ENCODE results near the gene THBS4.
"Not testable (repeated sequence)": the region's sequence is repeated elsewhere in the genome, so short reads cannot be mapped to it uniquely, and the experiment has no call there.

The THBS4 gene

GRCh38 chr5:80097451-80097850 lies 62.3 kb downstream of the THBS4 start:
- H3K27ac Mint-ChIP-seq: no peak overlapping the region

GRCh38 chr5:80101993-80102392 lies 66.8 kb downstream of the THBS4 start:
- peaks cover 5% of the 10 kb centered on the region for H3K36me3 Mint-ChIP-seq (ENCODE audit: insufficient read depth)

More at GRCh38 chr5:80097451-80097850, 62.3 kb downstream of the THBS4 start:
- peaks cover 0 to 3% of the 10 kb centered on the region in 2 donors for H3K4me1 Mint-ChIP-seq (ENCODE audit: low read depth in 2 of 2)
- no peaks in the 10 kb centered on the region for H3K9me3 Mint-ChIP-seq
- H3K36me3 Mint-ChIP-seq (ENCODE audit: insufficient read depth): no peaks in the 10 kb centered on the region
- DNase-seq (no peak), ATAC-seq (replicated peaks) (no peak)
- H3K27me3 Mint-ChIP-seq: no peaks in the 10 kb centered on the region
- no peak overlapping the region for H3K4me3 Mint-ChIP-seq

GRCh38 chr5:80103371-80103770 lies 68.2 kb downstream of the THBS4 start:
- Mint-ChIP-seq H3K4me3 (no peak overlapping the region), H3K4me1 (ENCODE audit: low read depth in 2 of 2) (no peaks in the 10 kb centered on the region), H3K9me3 (no peaks in the 10 kb centered on the region), H3K36me3 (ENCODE audit: insufficient read depth) (peaks cover 5% of the 10 kb centered on the region), H3K27ac (no peak overlapping the region), H3K27me3 (no peaks in the 10 kb centered on the region)
- no peak for DNase-seq
- no peak for ATAC-seq (replicated peaks)

More at GRCh38 chr5:80101993-80102392, 66.8 kb downstream of the THBS4 start:
- Mint-ChIP-seq H3K4me1 (ENCODE audit: low read depth in 2 of 2) (no peaks in the 10 kb centered on the region), H3K4me3 (no peak overlapping the region), H3K27me3 (no peaks in the 10 kb centered on the region), H3K9me3 (no peaks in the 10 kb centered on the region), H3K27ac (no peak overlapping the region)
- DNase-seq (no peak), ATAC-seq (replicated peaks) (no peak)

- peaks cover 5% of the 10 kb centered on the region for H3K36me3 Mint-ChIP-seq (ENCODE audit: insufficient read depth)
- no peak overlapping the region for H3K4me3 Mint-ChIP-seq
- H3K27ac Mint-ChIP-seq: no peak overlapping the region
- peaks cover 0 to 7% of the 10 kb centered on the region in 2 donors for H3K27me3 Mint-ChIP-seq
- H3K4me1 Mint-ChIP-seq (ENCODE audit: low read depth in 2 of 2): peaks cover 0 to 2% of the 10 kb centered on the region in 2 donors
- no peak for DNase-seq
- no peaks in the 10 kb centered on the region for H3K9me3 Mint-ChIP-seq
- no peak for ATAC-seq (replicated peaks)
Measured at GRCh38 chr5:80105698-80106439, 70.7 kb downstream of the THBS4 start.

GRCh38 chr5:80106916-80107315 lies 71.8 kb downstream of the THBS4 start:
- Mint-ChIP-seq H3K4me3 (no peak overlapping the region), H3K4me1 (ENCODE audit: low read depth in 2 of 2) (peaks cover 0 to 2% of the 10 kb centered on the region in 2 donors), H3K9me3 (no peaks in the 10 kb centered on the region), H3K36me3 (ENCODE audit: insufficient read depth) (peaks cover 7% of the 10 kb centered on the region), H3K27me3 (peaks cover 0 to 7% of the 10 kb centered on the region in 2 donors), H3K27ac (no peak overlapping the region)
- DNase-seq (no peak), ATAC-seq (replicated peaks) (no peak)

- Mint-ChIP-seq H3K9me3 (no peaks in the 10 kb centered on the region), H3K27ac (no peak overlapping the region), H3K4me3 (no peak overlapping the region), H3K4me1 (ENCODE audit: low read depth in 2 of 2) (peaks cover 0 to 2% of the 10 kb centered on the region in 2 donors), H3K27me3 (peaks cover 0 to 7% of the 10 kb centered on the region in 2 donors), H3K36me3 (ENCODE audit: insufficient read depth) (peaks cover 10% of the 10 kb centered on the region)
- ATAC-seq (replicated peaks) (no peak), DNase-seq (no peak)
Measured at GRCh38 chr5:80109646-80110478, 74.7 kb downstream of the THBS4 start.

GRCh38 chr5:80111376-80111990 lies 76.3 kb downstream of the THBS4 start:
- peak overlapping the region in 1 of 2 donors; percentile 52 for H3K27ac Mint-ChIP-seq
- H3K36me3 Mint-ChIP-seq (ENCODE audit: insufficient read depth); H3K4me3 Mint-ChIP-seq; DNase-seq; ATAC-seq (replicated peaks); H3K9me3 Mint-ChIP-seq; H3K27me3 Mint-ChIP-seq; H3K4me1 Mint-ChIP-seq (ENCODE audit: low read depth in 2 of 2): not testable (repeated sequence)

GRCh38 chr5:80114860-80115259 lies 79.7 kb downstream of the THBS4 start:
- no peaks in the 10 kb centered on the region for H3K9me3 Mint-ChIP-seq
- H3K4me1 Mint-ChIP-seq (ENCODE audit: low read depth in 2 of 2): peaks cover 10 to 15% of the 10 kb centered on the region in 2 donors
- peaks cover 14% of the 10 kb centered on the region for H3K36me3 Mint-ChIP-seq (ENCODE audit: insufficient read depth)
- H3K4me3 Mint-ChIP-seq: no peak overlapping the region
- DNase-seq: no peak
- H3K27ac Mint-ChIP-seq: no peak overlapping the region
- no peak for ATAC-seq (replicated peaks)
- H3K27me3 Mint-ChIP-seq: peaks cover 0 to 6% of the 10 kb centered on the region in 2 donors

- no peak overlapping the region for H3K4me3 Mint-ChIP-seq
- H3K27me3 Mint-ChIP-seq: no peaks in the 10 kb centered on the region
- no peak for DNase-seq
- H3K4me1 Mint-ChIP-seq (ENCODE audit: low read depth in 2 of 2): peaks cover 10 to 12% of the 10 kb centered on the region in 2 donors
- H3K27ac Mint-ChIP-seq: peak overlapping the region in 1 of 2 donors; percentile 81
- H3K9me3 Mint-ChIP-seq: no peaks in the 10 kb centered on the region
- H3K36me3 Mint-ChIP-seq (ENCODE audit: insufficient read depth): peaks cover 14% of the 10 kb centered on the region
- no peak for ATAC-seq (replicated peaks)
Measured at GRCh38 chr5:80116000-80116399, 80.9 kb downstream of the THBS4 start.

GRCh38 chr5:80116465-80116864 lies 81.3 kb downstream of the THBS4 start:
- H3K27ac Mint-ChIP-seq: peak overlapping the region in 1 of 2 donors; percentile 81
- ATAC-seq (replicated peaks): no peak
- H3K36me3 Mint-ChIP-seq (ENCODE audit: insufficient read depth): peaks cover 14% of the 10 kb centered on the region

GRCh38 chr5:80117446-80117845 lies 82.3 kb downstream of the THBS4 start:
- no peak overlapping the region for H3K27ac Mint-ChIP-seq
- H3K9me3 Mint-ChIP-seq: no peaks in the 10 kb centered on the region
- no peak overlapping the region for H3K4me3 Mint-ChIP-seq
- H3K4me1 Mint-ChIP-seq (ENCODE audit: low read depth in 2 of 2): peaks cover 10 to 12% of the 10 kb centered on the region in 2 donors
- ATAC-seq (replicated peaks): peak; percentile 19
- no peak for DNase-seq
- peaks cover 10% of the 10 kb centered on the region for H3K36me3 Mint-ChIP-seq (ENCODE audit: insufficient read depth)
- no peaks in the 10 kb centered on the region for H3K27me3 Mint-ChIP-seq

More at GRCh38 chr5:80116465-80116864, 81.3 kb downstream of the THBS4 start:
- peaks cover 10 to 12% of the 10 kb centered on the region in 2 donors for H3K4me1 Mint-ChIP-seq (ENCODE audit: low read depth in 2 of 2)
- DNase-seq: no peak
- H3K27me3 Mint-ChIP-seq: no peaks in the 10 kb centered on the region
- H3K4me3 Mint-ChIP-seq: peak overlapping the region in 1 of 2 donors; percentile 19
- H3K9me3 Mint-ChIP-seq: no peaks in the 10 kb centered on the region

- Mint-ChIP-seq H3K4me1 (ENCODE audit: low read depth in 2 of 2) (peaks cover 10 to 16% of the 10 kb centered on the region in 2 donors), H3K27me3 (no peaks in the 10 kb centered on the region), H3K9me3 (no peaks in the 10 kb centered on the region), H3K27ac (no peak overlapping the region), H3K36me3 (ENCODE audit: insufficient read depth) (peaks cover 10% of the 10 kb centered on the region), H3K4me3 (no peak overlapping the region)
- ATAC-seq (replicated peaks): no peak
- no peak for DNase-seq
Measured at GRCh38 chr5:80119372-80119771, 84.2 kb downstream of the THBS4 start.

GRCh38 chr5:80122579-80122978 lies 87.4 kb downstream of the THBS4 start:
- H3K4me3 Mint-ChIP-seq: no peak overlapping the region
- no peaks in the 10 kb centered on the region for H3K9me3 Mint-ChIP-seq
- no peaks in the 10 kb centered on the region for H3K27me3 Mint-ChIP-seq
- no peak for ATAC-seq (replicated peaks)
- no peak overlapping the region for H3K27ac Mint-ChIP-seq
- peaks cover 17 to 20% of the 10 kb centered on the region in 2 donors for H3K4me1 Mint-ChIP-seq (ENCODE audit: low read depth in 2 of 2)
- DNase-seq: no peak
- no peaks in the 10 kb centered on the region for H3K36me3 Mint-ChIP-seq (ENCODE audit: insufficient read depth)
